DND-41 (cell line): Measurements from ENCODE around the gene APBB2.

ENCODE experiments used
- ATAC-seq: fragments of 200-7000 bp; cut with Tn5 transposase; 3 replicates; pipeline ENCODE4 v1.9.1; 2021; ENCODE audit warnings: low read depth; ENCODE audit not compliant: insufficient read depth
- DNase-seq: peaks from one replicate; pipeline ENCODE4 v3.0.0-alpha.2; 2020
- H2AFZ ChIP-seq: 2 replicates; pipeline ENCODE4 v1.6.0; 2012; ENCODE audit warnings: low read depth, low read length
- H3K27ac ChIP-seq: 2 replicates; pipeline ENCODE4 v1.5.1; 2012; ENCODE audit warnings: low read length, inconsistent platforms
- H3K27me3 ChIP-seq: fragments of 200-600 bp; sonication (generic); 2 replicates; pipeline ENCODE4 v1.6.0; 2012; ENCODE audit warnings: low read length, mild to moderate bottlenecking, inconsistent platforms; ENCODE audit not compliant: insufficient read depth, poor library complexity
- H3K36me3 ChIP-seq: 2 replicates; pipeline ENCODE4 v1.5.1; 2012; ENCODE audit warnings: low read length, inconsistent platforms; ENCODE audit not compliant: insufficient read depth
- H3K4me1 ChIP-seq: 2 replicates; pipeline ENCODE4 v1.5.1; 2012; ENCODE audit warnings: mild to moderate bottlenecking, low read length; ENCODE audit not compliant: insufficient read depth
- H3K4me2 ChIP-seq: 2 replicates; pipeline ENCODE4 v1.6.0; 2012; ENCODE audit warnings: mild to moderate bottlenecking, moderate library complexity, low read length, inconsistent platforms; ENCODE audit not compliant: insufficient read depth
- H3K4me3 ChIP-seq, 2 experiments: fragments of 200-600 bp in 1 of 2; shearing (Covaris generic) in 1 of 2; 2 replicates each; pipeline ENCODE4 v1.5.1; 2012 to 2016; ENCODE audit warnings: inconsistent platforms in 2 of 2, low read length in 2 of 2, mild to moderate bottlenecking in 2 of 2, low read depth in 1 of 2, moderate library complexity in 1 of 2
- H3K79me2 ChIP-seq: 2 replicates; pipeline ENCODE4 v1.6.0; 2012; ENCODE audit warnings: low read length, inconsistent platforms; ENCODE audit not compliant: insufficient read depth
- H3K9ac ChIP-seq: 2 replicates; pipeline ENCODE4 v1.6.0; 2012; ENCODE audit warnings: low read depth, mild to moderate bottlenecking, inconsistent platforms, low read length, moderate library complexity
- H3K9me3 ChIP-seq: 2 replicates; pipeline ENCODE4 v1.5.1; 2012; ENCODE audit warnings: low read length, moderate library complexity, mild to moderate bottlenecking, inconsistent platforms; ENCODE audit not compliant: insufficient read depth, severe bottlenecking
- H4K20me1 ChIP-seq: 2 replicates; pipeline ENCODE4 v1.6.0; 2012; ENCODE audit warnings: low read length; ENCODE audit not compliant: insufficient read depth
- EZH2 ChIP-seq: IDR thresholded peaks from 3 replicates; pipeline ENCODE4 v1.6.1; 2012; ENCODE audit warnings: borderline replicate concordance, low read depth, mild to moderate bottlenecking, moderate library complexity, low read length, inconsistent platforms; ENCODE audit not compliant: severe bottlenecking
- TF ChIP-seq, protein P1 (sequence below): IDR thresholded peaks from 2 replicates; pipeline ENCODE4 v1.5.1; 2012; ENCODE audit warnings: borderline replicate concordance, low read length, moderate library complexity, mild to moderate bottlenecking; ENCODE audit not compliant: poor library complexity, severe bottlenecking; ENCODE audit errors: extremely low read depth

The APBB2 gene

DNA sequence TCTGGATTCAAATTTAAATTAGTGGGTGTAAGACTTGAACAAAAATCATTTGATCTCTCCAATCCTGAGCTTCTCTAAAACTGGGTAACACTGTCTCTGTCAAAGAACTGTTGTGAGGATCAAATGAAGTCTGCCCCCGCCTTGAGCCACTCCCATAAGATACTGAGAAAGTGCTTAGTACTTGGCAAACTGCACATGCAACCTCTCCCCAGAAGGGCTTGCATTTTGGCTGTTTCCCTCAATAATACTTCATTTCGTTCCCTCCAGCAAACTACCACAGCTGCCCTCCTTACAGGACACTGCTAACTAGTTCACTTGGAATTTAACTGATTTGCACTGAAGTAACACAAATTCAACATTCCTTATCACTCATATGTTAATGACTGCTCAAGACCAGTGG, 79.8 kb downstream of the APBB2 start:
- no peak overlapping the region for H3K4me3 ChIP-seq
- no peak overlapping the region for H3K9ac ChIP-seq

DNA sequence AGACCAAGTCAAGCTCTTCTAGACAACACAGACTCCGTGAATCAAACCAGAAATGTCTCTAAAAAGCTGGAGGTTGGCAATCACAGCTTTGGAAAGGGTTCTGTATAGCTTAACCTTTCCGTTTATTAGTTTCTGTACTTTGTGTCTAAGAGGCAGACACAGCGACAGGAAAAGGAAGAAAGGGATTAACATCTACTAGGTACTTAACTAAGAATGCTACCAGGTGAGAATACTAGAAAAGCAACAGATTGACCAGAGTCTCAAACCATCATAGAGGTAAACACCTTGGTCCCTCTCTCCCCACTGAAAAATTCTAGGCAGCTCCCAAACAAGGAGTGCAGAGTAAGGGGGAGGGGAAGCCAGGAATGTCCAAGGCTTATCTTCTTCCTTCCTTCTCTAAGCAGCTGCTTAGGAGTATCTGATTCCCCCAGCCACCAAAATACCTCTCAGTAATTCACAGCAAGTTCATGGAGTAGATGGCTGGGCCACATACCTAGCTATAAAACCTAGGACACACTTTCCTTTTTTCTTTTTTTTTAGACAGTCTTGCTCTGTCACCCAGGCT, 80.8 kb downstream of the APBB2 start:
- TF ChIP-seq EZH2 = no peak
- TF ChIP-seq, protein P1, sequence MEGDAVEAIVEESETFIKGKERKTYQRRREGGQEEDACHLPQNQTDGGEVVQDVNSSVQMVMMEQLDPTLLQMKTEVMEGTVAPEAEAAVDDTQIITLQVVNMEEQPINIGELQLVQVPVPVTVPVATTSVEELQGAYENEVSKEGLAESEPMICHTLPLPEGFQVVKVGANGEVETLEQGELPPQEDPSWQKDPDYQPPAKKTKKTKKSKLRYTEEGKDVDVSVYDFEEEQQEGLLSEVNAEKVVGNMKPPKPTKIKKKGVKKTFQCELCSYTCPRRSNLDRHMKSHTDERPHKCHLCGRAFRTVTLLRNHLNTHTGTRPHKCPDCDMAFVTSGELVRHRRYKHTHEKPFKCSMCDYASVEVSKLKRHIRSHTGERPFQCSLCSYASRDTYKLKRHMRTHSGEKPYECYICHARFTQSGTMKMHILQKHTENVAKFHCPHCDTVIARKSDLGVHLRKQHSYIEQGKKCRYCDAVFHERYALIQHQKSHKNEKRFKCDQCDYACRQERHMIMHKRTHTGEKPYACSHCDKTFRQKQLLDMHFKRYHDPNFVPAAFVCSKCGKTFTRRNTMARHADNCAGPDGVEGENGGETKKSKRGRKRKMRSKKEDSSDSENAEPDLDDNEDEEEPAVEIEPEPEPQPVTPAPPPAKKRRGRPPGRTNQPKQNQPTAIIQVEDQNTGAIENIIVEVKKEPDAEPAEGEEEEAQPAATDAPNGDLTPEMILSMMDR = no peak
- Histone ChIP-seq H3K9me3 (no peaks in the 10 kb centered on the region), H2AFZ (no peak overlapping the region), H3K4me2 (no peak overlapping the region), H3K79me2 (no peaks in the 10 kb centered on the region), H3K27me3 (peaks cover 14% of the 10 kb centered on the region), H3K27ac (no peak overlapping the region), H3K4me1 (no peaks in the 10 kb centered on the region), H3K36me3 (no peaks in the 10 kb centered on the region), H4K20me1 (no peaks in the 10 kb centered on the region), H3K4me3 (no peak overlapping the region), H3K9ac (no peak overlapping the region)
- ATAC-seq (no peak), DNase-seq (no peak)

More for the DNA sequence above, 79.8 kb downstream of the APBB2 start:
- no peaks in the 10 kb centered on the region for H3K79me2 ChIP-seq
- ATAC-seq (no peak), DNase-seq (no peak)
- H3K4me2 ChIP-seq = no peak overlapping the region
- no peak overlapping the region for H2AFZ ChIP-seq
- H3K27me3 ChIP-seq = peaks cover 8% of the 10 kb centered on the region
- no peaks in the 10 kb centered on the region for H3K36me3 ChIP-seq
- TF ChIP-seq, protein P1 = no peak
- no peak for TF ChIP-seq EZH2
- no peaks in the 10 kb centered on the region for H4K20me1 ChIP-seq
- no peak overlapping the region for H3K27ac ChIP-seq
- no peaks in the 10 kb centered on the region for H3K9me3 ChIP-seq
- H3K4me1 ChIP-seq = no peaks in the 10 kb centered on the region

DNA sequence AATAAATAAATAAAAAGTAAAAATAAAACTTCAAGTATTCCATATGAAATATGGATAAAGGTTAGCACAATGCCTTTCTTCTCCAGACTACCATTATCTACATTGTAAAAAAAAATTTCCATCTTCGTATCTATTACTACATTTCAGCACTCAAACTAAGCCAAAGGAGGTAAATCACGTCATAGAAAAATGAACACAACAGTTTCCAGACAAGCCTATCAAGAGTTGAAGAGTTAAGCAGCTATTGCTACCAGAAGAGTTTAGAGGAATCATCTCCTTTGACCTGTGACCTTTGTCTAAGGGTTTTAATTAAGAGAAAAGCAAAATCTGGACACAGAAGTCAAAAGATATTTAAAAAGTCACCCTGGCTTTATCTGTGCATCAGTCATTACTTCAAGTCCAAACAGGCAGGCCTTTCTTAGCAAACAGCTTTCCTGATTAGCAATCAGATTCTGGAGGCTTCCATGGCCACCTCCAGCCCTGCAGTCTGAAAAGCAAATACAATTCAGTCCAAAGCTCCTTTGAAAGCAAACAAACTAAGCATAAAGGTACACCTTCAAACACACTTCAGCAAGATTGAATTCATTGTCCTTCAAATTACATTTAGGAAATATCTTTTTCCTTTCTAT, 82.2 kb downstream of the APBB2 start:
- Histone ChIP-seq H3K36me3 (no peaks in the 10 kb centered on the region), H3K4me1 (no peaks in the 10 kb centered on the region), H3K4me3 (no peak overlapping the region), H3K4me2 (no peak overlapping the region), H3K9me3 (no peaks in the 10 kb centered on the region), H4K20me1 (no peaks in the 10 kb centered on the region), H2AFZ (no peak overlapping the region), H3K27me3 (peaks cover 15% of the 10 kb centered on the region), H3K79me2 (no peaks in the 10 kb centered on the region), H3K27ac (no peak overlapping the region), H3K9ac (no peak overlapping the region)
- no peak for TF ChIP-seq EZH2
- TF ChIP-seq, protein P1 = no peak
- ATAC-seq (no peak), DNase-seq (no peak)
